M059J (cell line): ENCODE measurements around the gene KRTAP5-11. TPM values are rescaled to one million over a fixed set of nuclear protein-coding genes. Genes with fewer than 3 reads are reported as not detected.
A peak's percentile ranks its signal among the peaks of the same experiment; 100 is the strongest.
"Not testable (repeated sequence)": the region's sequence is repeated elsewhere in the genome, so short reads cannot be mapped to it uniquely, and the experiment has no call there.

Source experiments
- DNase-seq: peaks from one replicate; pipeline ENCODE4 v3.0.0-alpha.2; 2012; ENCODE audit warnings: low read depth
- total RNA-seq: library from RNA; depleted of rRNA; stranded (reverse); fragments of >200 nt; shearing (Covaris generic); gene quantifications from 2 replicates; pipeline ENCODE4 v1.2.3, GENCODE V29; 2014

KRTAP5-11 gene
- total RNA-seq, 1 experiment from 2014 or later = not detected

DNA sequence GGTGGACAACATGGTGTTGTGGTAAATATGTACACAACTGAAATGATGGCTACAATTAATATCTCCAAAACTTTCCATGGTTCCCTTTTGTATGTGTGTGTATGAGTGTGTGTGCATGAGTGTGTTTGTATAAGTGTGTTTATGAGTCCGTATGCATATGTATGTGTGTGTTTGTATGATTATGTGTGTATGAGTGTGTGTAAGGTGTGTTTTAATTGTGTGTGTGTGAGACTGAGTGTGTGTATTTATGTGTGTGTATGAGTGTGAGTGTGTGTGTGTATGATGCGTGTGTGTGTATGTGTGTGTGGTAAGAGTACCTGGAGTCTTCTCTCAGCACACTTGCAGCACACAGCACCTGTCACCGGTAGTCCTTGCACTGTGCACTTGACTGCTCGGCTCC, 26.7 kb downstream of the KRTAP5-11 start:
- DNase-seq = no peak

DNA sequence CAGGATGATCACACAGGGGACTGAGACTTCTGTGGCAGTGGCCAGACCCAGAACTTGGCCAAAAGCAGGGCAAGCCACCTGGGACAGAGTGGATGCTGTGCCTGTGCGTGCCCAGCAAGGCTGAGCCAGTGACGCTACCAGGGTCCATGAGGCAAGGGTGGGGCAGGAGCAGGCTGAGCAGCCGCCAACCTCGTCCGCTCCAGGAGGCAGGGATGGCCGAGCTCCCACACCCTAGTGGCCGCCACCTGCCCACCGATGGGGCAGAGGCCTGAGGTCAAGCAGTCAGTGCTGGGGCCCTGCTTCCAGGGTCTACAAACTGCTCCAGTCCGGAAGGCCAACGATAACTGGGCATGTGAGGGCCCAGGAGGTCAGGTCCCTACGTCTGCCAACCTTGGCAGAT, 27.2 kb downstream of the KRTAP5-11 start:
- no peak for DNase-seq

DNA sequence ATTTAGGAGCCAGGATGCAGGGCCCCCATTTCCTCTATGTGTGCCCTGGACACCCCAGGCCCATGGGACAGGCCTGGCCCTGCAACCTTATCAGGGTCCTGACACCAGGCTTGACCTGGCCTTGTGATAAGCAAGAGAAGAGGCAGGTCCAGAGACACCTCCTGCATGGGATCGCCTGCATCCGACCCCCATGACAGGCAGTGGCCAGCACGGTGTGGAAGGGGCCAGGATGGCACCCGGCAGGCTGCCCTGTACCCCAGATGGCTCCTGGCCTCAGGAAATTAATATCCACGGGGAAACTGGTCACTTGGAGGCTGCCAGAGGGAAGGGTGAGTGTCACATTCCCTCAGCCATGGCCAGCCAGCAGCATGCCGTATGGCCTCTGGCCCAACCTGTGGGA, 27.7 kb downstream of the KRTAP5-11 start:
- DNase-seq = no peak

DNA sequence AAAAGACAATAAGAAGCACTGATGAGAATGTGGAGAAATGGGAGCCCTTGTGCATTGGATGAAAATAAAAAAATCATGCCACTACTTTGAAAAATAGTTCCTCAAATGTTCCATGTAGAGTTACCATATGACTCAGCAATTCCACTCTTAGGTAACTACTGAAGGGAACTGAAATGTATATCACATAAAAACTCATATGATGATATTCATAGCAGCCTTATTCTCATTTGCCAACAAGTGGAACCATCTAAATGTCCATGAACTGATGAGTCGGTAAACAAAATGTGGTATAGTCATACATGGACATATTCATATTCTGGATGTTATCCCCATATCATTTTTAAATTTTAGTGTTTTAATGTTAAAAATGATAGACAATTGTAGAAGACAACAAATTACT, 31.0 kb downstream of the KRTAP5-11 start:
- no peak for DNase-seq

DNA sequence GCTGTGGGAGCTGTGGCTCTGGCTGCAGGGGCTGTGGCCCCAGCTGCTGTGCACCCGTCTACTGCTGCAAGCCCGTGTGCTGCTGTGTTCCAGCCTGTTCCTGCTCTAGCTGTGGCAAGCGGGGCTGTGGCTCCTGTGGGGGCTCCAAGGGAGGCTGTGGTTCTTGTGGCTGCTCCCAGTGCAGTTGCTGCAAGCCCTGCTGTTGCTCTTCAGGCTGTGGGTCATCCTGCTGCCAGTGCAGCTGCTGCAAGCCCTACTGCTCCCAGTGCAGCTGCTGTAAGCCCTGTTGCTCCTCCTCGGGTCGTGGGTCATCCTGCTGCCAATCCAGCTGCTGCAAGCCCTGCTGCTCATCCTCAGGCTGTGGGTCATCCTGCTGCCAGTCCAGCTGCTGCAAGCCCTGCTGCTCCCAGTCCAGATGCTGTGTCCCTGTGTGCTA, 33.9 kb downstream of the KRTAP5-11 start:
- DNase-seq = no peak

DNA sequence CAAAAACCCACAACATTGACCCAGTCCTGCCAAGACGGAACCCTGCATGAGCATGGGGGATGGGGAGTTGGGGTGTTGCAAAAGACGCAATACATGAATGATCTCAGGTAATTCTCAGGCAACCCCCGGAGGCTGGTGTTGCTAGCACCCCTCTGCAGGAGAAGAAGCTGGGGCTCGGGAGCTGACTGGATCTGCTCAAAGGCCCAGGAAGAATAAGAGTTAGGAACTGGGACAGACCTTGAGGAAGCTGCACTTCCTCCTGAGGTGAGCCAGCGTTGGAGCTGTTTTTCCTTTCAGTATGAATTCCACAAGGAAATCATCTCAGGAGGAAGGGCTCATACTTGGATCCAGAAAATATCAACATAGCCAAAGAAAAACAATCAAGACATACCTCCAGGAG, 34.6 kb downstream of the KRTAP5-11 start, which contains the start of gene KRTAP5-9:
KRTAP5-9 (plus strand) TSS at position 301 of the 400 bp plus-strand sequence. CDS start 238 bp downstream, outside the sequence.
- DNase-seq = no peak

DNA sequence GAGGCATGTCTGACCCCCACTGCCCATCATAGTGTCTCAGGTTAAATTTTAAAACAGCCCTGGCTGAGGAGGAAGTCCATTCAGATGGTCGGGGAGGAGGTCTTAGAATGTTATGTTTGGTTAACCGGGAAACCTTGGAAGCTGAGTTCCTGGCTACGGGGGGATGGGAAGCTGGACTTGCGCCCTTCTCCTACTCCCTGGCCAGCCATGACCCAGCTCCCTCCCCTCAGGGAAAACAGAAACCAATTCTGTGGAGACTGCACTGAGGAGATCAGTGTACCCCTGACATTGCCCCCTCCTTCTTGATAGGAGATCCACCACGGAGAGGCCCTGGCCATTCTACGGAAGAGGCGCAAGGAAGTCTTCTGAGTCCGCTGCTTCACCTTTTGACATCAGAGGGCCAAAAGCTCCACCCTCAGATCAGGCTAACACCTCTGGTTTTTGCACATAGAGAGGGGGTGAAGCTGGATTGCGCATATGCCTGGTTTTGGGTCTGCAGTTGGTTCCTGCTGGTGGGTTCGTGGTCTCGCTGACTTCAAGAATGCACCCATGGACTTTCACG, 37.2 kb downstream of the KRTAP5-11 start:
- no peak for DNase-seq

DNA sequence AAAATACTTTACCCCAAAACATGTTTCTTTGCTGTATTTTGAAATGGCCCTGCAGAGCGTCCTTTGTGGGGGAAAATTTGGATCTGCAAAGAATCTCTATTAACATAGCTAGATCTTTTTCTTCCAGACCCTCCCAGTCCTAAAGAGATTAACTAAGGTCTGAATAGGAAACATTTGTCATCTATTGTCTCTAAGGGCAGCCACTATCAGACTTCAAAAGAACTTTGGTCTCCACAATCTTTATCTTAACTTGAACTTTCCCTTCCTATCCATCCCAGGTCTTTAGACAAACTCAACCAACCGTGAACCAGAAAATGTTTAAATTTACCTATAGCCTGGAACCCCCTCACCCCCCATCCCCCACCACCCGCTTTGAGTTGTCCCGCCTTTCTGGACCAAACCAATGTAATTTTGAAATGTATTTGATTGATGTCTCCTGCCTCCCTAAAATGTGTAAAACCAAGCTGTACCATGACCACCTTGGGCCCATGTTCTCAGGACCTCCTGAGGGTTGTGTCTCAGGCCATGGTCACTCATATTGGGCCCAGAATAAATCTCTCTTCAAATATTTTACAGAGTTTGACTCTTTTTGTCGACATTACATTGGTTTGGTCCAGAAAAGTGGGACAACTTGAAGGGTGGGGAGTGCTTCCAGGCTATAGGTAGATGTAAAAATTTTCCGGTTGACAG, 38.0 kb downstream of the KRTAP5-11 start:
- DNase-seq = no peak

DNA sequence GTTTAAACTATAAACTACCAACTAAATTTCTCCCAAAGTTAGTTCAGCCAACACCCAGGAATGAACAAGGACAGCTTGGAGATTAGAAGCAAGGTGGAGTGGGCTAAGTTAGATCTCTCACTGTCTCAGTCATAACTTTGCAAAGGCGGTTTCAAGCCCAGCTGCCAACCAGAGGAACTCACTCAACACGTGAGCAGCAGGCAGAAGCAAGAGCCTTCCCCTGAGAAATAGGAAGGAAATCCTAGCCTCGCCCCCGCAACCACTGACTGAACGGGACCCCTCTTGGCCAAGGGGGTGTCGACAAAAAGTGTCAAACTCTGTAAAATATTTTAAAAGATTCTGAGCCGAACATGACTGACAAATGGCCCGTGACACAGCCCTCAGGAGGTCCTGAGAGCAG, 38.8 kb downstream of the KRTAP5-11 start:
- DNase-seq = no peak

DNA sequence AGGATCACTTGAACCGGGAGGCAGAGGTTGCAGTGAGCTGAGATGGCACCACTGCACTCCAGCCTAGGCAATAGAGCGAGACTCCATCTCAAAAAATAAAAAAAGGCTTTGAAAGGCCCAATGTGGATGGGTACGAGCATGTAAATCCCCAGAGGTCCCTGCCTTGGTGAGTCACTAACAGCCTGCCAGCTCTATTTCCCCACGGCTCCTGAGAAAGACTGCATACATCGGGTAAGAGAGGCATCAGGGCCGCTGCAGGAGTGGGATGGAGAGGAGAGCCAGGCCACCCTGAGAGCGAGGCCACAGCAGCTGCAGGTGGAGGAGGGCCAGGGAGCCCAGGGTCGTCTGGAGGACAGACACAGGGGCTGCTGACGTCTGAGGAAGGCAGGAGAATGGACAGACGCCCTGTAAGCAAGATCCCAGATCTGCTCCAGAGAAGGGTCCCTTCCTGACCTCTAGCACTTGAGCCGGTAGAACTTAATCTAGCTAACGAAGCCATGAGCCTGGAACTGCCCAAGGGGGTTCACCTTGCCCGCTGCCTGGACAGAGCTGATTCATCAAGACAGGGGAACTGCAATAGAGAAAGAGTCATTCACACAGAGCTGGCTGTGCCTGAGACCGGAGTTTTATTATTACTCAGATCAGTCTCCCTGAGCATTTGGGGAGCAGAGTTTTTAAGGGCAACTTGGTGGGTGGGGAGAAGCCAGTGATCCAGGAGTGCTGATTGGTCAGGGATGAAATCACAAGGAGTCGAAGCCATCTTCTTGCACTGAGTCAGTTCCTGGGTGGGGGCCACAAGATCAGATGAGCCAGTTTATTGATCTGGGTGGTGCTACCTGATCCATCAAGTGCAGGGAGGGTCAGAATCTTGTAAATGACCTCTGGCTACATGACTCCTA, 39.5 kb downstream of the KRTAP5-11 start:
- peak; percentile 3 for DNase-seq

DNA sequence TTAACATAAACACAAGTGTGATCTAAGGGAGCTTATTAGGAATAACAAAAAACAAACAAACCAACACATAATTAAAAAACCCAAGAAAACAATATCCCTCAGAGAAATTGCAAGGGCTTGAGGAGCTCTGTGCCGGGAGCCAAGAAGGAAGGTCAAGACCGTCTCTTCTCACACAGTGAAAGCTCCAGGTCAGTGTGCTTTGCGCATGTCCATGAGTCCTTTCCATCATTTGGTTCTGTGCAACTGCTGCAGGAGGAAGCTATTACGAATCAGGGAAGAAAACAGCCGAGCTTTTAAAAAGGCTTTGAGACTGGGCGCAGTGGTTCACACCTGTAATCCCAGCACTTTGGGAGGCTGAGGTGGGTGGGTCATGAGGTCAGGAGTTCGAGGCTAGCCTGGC, 40.3 kb downstream of the KRTAP5-11 start:
- DNase-seq = no peak

DNA sequence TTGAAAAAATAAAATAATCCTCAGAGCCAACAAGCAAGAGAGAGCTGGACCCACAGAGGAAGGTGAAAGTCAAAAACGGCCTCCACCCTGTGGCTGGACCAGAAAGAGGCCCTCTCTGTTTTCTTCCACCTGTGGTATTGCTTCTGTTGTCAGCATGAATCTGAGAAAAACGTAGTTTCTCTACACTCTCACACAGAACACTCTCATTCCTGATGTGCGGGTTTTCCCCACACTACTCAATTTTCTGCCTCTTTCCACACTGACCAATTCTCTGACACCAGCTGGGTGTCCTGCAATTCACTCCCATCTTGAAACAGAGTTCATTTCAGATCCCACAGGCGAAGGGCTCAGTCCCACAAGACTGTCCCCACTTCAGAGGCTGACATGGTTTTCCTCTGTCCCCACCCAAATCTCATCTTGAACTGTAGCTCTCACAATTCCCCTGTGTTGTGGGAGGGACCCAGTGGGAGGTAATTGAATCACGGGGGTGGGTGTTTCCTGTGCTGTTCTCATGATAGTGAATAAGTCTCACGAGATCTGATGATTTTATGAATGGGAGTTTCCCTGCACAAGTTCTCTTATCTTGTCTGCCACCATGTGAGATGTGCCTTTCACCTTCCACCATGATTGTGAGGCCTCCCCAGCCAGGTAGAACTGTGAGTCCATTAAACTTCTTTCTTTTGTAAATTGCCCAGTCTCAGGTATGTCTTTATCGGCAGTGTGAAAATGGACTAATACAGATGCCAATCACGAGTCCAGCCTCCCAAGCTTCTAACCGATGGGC, 42.0 kb downstream of the KRTAP5-11 start:
- not testable (repeated sequence) for DNase-seq

DNA sequence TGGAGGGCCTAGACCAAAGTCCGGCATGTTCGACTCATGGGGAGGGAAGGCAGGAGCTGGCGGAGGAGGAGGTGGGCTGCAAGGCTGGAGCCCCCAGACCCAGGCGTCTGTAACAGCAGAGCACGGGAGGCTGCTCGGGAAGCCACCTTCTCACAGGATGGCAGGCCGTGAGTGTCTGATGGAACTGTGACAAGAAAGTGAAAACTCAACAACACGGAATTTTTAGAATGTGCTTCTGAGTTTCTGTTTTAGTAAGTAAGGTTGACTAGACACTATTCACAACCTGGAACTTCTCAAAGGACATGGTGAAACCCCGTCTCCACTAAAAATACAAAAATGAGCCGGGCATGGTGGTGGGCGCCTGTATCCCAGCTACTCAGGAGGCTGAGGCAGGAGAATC, 42.7 kb downstream of the KRTAP5-11 start:
- DNase-seq = not testable (repeated sequence)

DNA sequence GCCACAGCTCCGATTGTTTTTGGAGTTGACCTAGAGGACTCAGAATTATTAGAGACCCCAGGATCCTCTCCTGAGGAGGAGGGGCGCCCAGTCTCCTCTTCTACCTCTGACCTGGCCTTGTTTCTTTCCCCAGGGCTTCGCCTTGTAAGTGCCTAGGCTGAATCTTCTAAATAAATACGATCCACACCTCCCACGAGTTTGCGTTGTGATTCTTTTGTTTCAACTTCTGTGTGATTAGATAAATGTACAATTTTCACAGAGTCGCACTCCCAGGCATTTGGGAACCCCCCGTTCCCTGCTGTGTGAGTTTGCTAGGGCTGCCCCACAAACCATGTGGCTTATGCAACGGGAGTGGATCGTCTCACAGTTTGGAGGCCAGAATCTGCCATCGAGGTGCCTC, 43.7 kb downstream of the KRTAP5-11 start:
- no peak for DNase-seq

DNA sequence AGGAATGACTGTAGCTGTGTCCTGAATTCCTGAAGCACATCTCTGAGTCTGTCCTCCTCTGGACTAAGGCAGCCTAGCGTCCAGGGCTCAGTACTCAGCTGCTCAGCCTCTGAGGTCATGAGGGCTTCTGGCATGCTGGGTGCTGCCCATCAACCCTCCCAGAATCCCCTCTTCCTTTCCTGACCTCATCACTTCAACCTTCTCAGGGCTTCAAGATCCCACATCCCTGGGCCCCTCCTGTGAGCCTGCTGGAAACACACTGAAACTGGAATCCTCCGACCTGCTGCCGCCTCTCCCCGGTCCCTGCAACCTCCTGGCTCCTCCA, 44.0 kb downstream of the KRTAP5-11 start:
- DNase-seq = no peak

DNA sequence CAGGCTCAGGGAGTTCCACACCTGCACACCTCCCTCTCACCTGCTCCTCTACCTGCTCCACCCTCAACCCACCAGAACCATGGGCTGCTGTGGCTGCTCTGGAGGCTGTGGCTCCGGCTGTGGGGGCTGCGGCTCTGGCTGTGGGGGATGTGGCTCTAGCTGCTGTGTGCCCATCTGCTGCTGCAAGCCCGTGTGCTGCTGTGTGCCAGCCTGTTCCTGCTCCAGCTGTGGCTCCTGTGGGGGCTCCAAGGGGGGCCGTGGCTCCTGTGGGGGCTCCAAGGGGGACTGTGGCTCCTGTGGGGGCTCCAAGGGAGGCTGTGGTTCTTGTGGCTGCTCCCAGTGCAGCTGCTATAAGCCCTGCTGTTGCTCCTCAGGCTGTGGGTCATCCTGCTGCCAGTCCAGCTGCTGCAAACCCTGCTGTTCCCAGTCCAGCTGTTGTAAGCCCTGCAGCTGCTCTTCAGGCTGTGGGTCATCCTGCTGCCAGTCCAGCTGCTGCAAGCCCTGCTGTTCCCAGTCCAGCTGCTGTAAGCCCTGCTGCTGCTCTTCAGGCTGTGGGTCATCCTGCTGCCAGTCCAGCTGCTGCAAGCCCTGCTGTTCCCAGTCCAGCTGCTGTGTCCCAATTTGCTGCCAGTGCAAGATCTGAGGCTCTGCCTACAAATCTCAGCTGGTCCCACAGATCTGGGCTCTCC, 44.6 kb downstream of the KRTAP5-11 start, which contains the start of gene KRTAP5-8:
KRTAP5-8 (plus strand) TSS at position 49 of the 689 bp plus-strand sequence; CDS start at position 80, 31 bp downstream.
- not testable (repeated sequence) for DNase-seq

DNA sequence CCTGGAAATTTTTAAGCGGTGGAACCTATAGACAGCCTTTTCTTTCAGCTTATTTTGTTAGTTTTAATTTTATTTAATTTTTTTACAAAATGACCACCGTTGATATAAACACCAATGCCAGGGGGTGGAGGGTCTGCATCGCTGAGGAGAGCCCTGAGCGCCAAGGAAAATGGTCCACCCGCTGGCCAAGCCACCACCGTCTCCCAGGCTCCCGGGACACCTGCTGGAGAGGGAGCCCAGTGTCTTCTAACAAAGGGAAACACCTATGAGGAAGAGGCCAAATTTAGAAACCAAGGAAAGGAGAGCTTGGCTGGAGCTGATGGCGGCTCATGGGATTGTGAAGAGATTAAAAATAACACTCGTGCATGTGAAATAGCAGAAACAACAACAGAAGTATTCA, 45.1 kb downstream of the KRTAP5-11 start:
- no peak for DNase-seq

DNA sequence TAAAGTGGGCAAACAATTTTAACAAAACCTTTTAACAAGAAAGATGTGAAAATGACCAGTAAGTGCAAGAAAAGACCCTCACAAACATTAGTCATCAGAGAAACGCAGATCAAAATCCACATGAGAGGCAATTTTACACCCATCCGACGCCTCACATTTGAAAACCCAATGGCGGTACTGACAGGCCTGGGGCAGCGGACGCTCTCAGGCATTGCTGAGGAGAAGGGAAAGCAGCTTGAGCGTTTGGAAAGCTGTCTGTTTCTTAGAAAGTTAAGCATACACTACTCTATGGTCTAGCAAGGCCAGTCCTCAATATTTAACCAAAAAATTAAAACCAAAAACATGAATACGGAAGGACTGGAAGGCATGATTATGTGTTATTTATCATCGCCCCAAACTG, 46.9 kb downstream of the KRTAP5-11 start:
- no peak for DNase-seq

DNA sequence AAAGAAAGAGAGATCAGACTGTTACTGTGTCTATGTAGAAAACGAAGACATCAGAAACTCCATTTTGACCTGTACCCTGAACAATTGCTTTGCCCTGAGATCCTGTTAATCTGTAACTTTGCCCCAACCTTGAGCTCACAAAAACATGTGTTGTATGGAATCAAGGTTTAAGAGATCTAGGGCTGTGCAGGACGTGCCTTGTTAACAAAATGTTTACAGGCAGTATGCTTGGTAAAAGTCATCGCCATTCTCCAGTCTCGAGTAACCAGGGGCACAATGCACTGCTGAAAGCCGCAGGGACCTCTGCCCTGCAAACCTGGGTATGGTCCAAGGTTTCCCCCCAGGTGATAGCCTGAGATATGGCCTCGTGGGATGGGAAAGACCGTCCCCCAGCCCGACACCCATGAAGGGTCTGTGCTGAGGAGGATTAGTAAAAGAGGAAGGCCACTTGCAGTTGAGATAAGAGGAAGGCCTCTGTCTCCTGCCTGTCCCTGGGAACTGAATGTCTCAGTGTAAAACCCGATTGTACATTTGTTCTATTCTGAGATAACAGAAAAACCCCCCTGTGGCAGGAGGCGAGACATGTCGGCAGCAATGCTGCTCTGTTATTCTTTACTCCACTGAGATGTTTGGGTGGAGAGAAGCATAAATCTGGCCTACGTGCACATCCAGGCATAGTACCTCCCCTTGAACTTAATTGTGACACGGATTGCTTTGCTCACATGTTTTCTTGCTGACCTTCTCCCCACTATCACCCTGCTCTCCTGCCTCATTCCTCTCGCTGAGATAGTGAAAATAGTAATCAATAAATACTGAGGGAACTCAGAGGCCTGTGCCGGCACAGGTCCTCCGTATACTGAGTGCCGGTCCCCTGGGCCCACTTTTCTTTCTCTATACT, 47.7 kb downstream of the KRTAP5-11 start:
- not testable (repeated sequence) for DNase-seq

DNA sequence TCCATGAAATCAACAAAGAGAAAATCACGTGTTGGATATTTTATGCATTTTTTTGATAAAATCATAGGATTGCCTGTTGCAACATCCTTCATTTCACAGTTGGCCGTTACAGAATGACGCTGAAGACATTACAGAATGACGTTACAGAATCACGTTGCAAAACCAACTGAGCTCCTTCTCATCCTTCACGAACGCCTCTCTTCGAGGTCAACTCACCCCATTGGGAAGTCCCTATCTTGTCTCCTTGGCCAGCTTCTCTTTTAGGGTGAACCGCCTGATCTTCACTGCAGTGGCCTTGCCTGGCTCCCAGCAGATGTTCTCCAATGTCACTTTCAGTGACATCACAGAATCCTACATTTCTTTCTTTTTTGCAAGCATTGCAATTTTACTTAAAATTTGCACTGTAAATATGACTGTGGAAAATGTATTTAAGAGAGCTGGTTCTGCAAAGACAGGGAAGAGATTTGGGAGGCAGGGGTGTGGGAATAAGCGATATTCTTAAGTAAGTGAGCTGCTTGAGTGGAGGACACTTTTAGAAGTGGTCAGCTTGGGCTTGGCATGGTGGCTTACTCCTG, 50.6 kb downstream of the KRTAP5-11 start:
- no peak for DNase-seq
